GM10847 (cell line): ENCODE data around the gene SDR42E2.

Source experiments
- POLR2A ChIP-seq: IDR thresholded peaks from 2 replicates; pipeline ENCODE4 v1.6.1; 2011; ENCODE audit not compliant: insufficient read length; ENCODE audit errors: extremely low read depth

SDR42E2 gene

GRCh38 chr16:22161999-22162655 lies at the start of gene SDR42E2:
SDR42E2 (plus strand) TSS chr16:22162506; CDS start chr16:22165583, 3,077 bp downstream.
- TF ChIP-seq POLR2A = no peak

GRCh38 chr16:22116095-22116700 lies 46.1 kb upstream of the SDR42E2 start:
- TF ChIP-seq POLR2A = no peak

DNA sequence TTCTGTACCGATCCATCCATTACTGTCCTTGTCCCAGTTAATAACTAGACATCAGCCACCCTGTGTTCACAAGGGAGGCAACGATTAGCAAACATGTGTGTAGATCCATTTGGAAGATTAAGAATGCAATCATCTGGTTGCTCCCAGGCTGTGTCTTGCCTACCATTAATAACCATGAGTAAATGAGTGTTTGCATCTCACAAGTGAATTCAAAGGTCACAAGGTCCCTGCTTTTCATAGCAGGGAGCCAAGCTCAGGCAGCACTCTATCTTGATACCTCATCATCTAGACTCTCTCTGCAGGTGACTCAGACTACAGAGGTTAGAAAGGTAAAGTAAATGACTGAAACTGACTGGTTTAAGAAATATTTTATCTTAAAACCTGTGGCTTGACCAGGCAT lies 44.7 kb upstream of the SDR42E2 start:
- TF ChIP-seq POLR2A = no peak

- TF ChIP-seq POLR2A = no peak
Observed at GRCh38 chr16:22120440-22120839, 41.9 kb upstream of the SDR42E2 start.

GRCh38 chr16:22122239-22122638 lies 40.1 kb upstream of the SDR42E2 start:
- TF ChIP-seq POLR2A = no peak

DNA sequence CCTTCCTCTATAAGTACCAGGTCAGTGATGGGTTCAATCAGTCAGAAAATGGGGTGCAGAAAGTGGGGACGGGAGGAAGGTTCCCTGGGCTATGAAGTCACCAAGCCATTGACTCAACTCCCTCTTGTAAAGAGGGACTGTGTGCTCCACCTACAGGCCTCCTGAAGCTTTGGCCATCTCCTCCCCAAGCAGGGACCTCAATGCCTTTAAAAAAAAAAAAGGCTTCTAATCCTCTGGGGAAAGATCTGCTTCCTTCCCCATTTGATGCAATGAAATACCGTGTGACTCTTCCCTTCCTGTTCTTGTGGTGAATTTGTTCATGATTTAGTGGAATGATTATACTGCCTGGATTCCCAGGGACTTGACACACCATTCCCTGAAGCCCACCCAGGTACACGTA lies 39.2 kb upstream of the SDR42E2 start:
- TF ChIP-seq POLR2A = no peak

DNA sequence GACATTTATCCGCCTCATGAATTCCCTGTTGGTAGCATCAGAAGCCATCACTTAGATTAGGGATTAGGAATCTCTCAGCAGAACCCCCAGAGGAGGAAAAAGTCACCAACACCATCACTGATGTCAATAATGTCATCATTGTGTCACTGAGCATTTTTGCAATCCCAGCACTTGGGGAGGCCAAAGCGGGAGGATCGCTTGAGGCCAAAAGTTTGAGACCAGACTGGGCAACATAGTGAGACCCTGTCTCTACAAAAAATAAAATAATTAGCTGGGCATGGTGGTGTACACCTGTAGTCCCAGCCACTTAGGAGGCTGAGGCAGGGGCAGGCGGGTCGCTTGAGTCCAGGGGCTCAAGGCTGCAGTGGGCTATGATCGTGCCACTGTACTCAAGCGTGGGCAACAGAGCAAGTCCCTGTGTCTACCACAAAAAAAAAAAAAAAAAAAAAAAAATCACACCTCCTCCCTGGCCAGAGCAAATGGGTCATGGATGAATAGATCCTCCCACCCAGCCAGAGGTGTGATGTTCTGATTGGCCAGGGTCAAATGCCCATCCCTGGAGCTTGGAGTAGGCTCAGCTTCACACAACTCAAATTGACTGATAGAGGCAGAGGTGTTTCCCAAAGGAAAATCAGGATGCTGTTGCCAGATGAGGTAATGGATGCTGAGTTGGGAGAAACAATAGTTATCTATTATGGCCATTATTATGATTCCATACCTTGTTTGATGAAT lies 38.4 kb upstream of the SDR42E2 start:
- no peak for TF ChIP-seq POLR2A

DNA sequence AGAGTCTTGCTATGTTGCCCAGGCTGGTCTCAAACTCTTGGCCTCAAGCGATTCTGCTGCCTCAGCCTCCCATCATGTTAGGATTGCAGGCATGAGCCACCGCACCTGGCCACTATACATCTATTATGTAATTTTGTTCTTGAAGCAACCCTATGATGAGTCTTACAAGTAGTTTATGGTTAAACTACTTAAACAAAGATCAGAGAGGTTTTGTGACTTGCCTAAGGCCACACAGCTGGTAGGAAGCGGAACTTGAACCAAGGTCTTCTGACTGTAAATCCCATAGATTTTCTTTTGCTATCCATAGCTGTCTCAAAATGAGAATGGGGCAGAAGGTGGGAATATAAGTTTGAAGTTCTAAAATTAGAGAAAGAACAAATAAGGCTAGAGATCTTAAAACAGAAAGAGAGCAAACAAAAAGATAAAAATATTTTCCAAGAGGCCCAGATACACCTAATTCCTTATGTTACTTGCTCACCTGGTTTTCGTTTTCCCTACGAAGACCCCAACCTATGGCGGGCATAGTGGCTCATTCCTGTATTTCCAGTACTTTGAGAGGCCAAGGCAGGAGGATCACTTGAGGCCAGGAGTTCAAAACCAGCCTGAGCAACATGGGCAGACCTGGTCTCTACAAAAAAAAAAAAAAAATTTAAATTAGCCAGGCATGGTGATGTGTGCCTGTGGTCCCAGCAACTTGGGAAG lies 37.6 kb upstream of the SDR42E2 start:
- TF ChIP-seq POLR2A = no peak

DNA sequence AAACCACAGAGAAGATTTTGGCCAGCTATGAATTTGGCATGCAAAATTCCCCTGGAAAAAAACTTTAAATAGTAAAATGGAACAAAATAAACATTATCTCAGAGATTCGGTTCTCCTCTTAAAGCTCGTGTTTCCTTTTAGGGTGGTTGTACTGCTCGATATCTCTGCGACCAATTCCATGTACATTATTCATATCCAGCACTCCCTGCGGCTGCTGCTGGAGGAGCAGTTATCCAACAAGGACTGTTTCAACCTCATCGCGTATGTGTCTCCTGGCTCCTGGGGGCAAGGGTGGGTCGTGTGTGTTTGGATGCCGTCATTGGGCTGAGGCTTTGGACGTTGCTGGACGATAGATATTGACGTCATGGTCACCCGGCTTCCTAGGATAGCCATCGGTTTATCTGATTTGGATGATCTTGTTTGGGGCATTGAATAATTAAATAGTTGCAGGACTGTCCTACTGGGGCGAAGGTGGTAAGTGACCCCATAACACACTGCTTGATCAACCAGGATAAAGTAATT lies 36.2 kb upstream of the SDR42E2 start:
- TF ChIP-seq POLR2A = no peak

GRCh38 chr16:22130528-22130927 lies 31.8 kb upstream of the SDR42E2 start:
- no peak for TF ChIP-seq POLR2A

DNA sequence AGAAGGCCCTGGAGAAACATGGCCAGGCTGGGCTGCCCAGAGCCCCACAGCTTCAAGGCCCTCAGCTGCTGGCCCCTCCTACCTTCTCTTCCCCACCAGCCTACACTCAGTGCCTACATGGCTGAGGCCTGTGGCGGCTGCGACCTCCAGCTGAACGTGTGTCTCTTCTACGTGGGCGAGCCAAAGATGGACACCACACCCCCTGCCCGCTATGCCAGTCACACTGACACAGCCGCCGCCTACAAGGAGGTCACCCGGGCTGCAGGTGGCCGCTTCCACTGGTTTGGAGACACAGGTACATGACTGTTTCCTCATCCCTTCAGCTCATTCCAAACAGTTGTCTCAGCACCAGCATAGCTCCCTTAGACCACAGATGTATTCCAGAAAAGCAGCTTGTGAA lies 29.5 kb upstream of the SDR42E2 start:
- no peak for TF ChIP-seq POLR2A

DNA sequence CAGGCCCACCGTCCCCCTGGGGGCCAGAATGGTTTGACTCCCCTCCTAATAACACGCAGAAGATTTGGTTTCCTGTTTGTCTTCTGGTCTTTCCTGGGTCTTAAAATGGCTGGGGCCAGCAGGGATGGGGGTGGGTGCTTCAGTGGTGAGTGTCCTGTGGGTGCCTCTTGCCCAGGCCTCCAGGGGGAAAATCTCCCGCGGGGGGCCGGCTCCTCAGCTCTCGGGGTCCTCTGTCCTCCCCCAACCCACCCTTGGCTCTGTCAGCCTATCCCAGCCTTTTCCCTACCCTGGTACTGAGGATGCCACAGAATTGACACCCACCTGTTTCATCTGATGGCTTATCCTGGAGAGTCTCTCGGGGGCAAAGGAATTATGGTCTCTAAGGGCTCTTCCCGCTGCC lies 23.8 kb upstream of the SDR42E2 start:
- TF ChIP-seq POLR2A = no peak

GRCh38 chr16:22139008-22139407 lies 23.3 kb upstream of the SDR42E2 start:
- TF ChIP-seq POLR2A = no peak

GRCh38 chr16:22139732-22140131 lies 22.6 kb upstream of the SDR42E2 start:
- no peak for TF ChIP-seq POLR2A

- TF ChIP-seq POLR2A = no peak
Observed at GRCh38 chr16:22141767-22142166, 20.5 kb upstream of the SDR42E2 start.
